SK-N-SH treated with all-trans-retinoic acid at 6 μM for 48 hours (cell line): ENCODE data around the gene RIC8A.

Experiments
- ARNTL ChIP-seq: fragments of 450-650 bp; formaldehyde crosslinking; IDR thresholded peaks from 2 replicates; pipeline ENCODE4 v1.5.0; 2020; ENCODE audit warnings: low read depth, mild to moderate bottlenecking, moderate library complexity, borderline replicate concordance
- BACH2 ChIP-seq: fragments of 250-450 bp; sonication (Bioruptor Pico); IDR thresholded peaks from 2 replicates; pipeline ENCODE4 v1.9.0; 2021; ENCODE audit warnings: mild to moderate bottlenecking, borderline replicate concordance
- PPARA ChIP-seq: fragments of 250-450 bp; sonication (Bioruptor Pico); IDR thresholded peaks from 2 replicates; pipeline ENCODE4 v1.5.0; 2020; ENCODE audit warnings: mild to moderate bottlenecking, borderline replicate concordance
- TF ChIP-seq, protein P1 (sequence below): fragments of 250-450 bp; sonication (Bioruptor Pico); IDR thresholded peaks from 2 replicates; pipeline ENCODE4 v1.5.0; 2020; ENCODE audit warnings: mild to moderate bottlenecking, moderate library complexity

DNA sequence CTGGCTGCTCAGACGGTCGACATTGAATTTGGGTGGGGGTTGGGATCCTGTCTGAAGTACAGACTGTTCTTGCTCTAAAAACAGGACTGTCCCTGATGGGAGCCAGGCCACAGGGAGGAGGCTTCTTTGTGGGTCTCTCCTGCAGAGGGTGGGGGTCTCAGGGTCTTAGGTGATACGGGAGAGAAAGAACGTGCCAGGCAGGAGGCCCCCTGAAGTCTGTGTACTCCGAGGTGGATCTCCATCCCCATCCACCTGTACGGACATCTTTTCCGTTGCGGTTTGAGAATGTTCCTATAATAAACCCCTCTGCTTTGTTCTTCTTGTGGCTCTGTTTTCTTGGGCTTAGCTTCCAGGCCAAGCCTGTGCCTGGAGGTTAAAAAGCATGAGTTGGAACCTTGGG is 45.2 kb downstream of the RIC8A start:
- TF ChIP-seq, protein P1, sequence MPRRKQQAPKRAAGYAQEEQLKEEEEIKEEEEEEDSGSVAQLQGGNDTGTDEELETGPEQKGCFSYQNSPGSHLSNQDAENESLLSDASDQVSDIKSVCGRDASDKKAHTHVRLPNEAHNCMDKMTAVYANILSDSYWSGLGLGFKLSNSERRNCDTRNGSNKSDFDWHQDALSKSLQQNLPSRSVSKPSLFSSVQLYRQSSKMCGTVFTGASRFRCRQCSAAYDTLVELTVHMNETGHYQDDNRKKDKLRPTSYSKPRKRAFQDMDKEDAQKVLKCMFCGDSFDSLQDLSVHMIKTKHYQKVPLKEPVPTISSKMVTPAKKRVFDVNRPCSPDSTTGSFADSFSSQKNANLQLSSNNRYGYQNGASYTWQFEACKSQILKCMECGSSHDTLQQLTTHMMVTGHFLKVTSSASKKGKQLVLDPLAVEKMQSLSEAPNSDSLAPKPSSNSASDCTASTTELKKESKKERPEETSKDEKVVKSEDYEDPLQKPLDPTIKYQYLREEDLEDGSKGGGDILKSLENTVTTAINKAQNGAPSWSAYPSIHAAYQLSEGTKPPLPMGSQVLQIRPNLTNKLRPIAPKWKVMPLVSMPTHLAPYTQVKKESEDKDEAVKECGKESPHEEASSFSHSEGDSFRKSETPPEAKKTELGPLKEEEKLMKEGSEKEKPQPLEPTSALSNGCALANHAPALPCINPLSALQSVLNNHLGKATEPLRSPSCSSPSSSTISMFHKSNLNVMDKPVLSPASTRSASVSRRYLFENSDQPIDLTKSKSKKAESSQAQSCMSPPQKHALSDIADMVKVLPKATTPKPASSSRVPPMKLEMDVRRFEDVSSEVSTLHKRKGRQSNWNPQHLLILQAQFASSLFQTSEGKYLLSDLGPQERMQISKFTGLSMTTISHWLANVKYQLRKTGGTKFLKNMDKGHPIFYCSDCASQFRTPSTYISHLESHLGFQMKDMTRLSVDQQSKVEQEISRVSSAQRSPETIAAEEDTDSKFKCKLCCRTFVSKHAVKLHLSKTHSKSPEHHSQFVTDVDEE (CRISPR knock-in tag): no peak
- TF ChIP-seq BACH2: no peak
- no peak for TF ChIP-seq PPARA (CRISPR knock-in tag)
- no peak for TF ChIP-seq ARNTL
